GM19193 (cell line): ENCODE data around the gene MYADML2.

Experiments
- POLR2A ChIP-seq: IDR thresholded peaks from 4 replicates; pipeline ENCODE4 v1.6.1; 2011; ENCODE audit not compliant: insufficient read depth, insufficient read length; ENCODE audit errors: extremely low read depth

MYADML2 gene

GRCh38 chr17:81927653-81928543 lies 19.1 kb downstream of the MYADML2 start, which contains the start of gene MAFG:
Gene MAFG, minus strand, starts transcription at chr17:81927735. Its CDS starts 4,550 bp downstream, at chr17:81923185.
- TF ChIP-seq POLR2A = peak; percentile 28

GRCh38 chr17:81927152-81927652 lies 19.8 kb downstream of the MYADML2 start:
- TF ChIP-seq POLR2A = no peak

- TF ChIP-seq POLR2A = no peak
Observed at GRCh38 chr17:81926451-81927151, 20.4 kb downstream of the MYADML2 start.

GRCh38 chr17:81925860-81926450 lies 21.1 kb downstream of the MYADML2 start:
- TF ChIP-seq POLR2A = no peak

DNA sequence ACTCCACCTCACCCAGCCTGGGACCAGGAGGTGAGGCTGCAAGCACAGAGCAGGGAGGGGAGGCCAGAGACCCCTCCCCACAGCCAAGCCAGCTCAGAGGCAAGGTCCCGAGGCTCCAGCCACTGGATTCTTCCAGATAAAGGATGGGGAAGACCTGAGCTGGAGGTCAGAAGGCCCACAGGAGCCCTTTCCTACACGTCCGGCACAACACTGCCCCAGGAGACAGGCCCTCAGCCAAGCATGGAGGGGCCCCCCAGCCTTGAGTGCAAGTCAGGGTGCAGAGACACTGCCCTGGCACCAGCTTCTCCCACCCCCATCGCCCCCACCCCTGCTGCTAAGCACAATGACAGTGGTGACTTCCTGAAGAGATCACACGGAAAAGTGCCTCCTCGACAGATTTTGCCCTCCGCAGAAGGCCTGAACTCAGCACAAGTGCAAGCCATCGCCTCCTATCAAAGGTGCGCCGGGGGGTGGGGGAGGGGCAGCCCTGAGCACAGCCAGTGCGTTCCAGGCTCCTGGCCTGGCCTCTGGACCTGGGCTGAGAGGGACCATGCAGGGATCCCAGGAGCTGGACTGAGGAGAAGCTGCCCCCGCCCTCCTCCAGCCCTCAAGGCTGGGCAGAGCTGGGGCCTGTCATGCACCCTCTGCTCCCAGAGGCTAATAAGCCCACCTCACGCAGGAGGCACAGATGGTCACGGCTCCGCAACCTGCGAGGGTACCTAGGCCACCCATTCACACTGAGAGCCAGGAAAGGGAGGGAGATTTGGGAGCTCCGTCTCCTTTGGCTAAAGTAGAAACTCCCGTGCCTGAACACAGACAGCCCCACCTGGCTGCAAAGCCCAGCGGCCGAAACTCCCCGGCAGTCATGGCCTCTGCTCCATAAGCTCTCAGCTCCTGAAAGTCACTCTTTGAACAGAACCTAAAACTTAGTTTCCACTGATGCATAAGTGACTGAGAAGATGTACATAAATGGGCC lies 22.2 kb downstream of the MYADML2 start:
- TF ChIP-seq POLR2A = no peak

GRCh38 chr17:81923302-81924260 lies 23.5 kb downstream of the MYADML2 start:
- no peak for TF ChIP-seq POLR2A

GRCh38 chr17:81922566-81923301 lies 24.3 kb downstream of the MYADML2 start:
- TF ChIP-seq POLR2A = no peak

- no peak for TF ChIP-seq POLR2A
Observed at GRCh38 chr17:81921996-81922565, 25.0 kb downstream of the MYADML2 start.

GRCh38 chr17:81921537-81921862 lies 25.5 kb downstream of the MYADML2 start:
- no peak for TF ChIP-seq POLR2A

DNA sequence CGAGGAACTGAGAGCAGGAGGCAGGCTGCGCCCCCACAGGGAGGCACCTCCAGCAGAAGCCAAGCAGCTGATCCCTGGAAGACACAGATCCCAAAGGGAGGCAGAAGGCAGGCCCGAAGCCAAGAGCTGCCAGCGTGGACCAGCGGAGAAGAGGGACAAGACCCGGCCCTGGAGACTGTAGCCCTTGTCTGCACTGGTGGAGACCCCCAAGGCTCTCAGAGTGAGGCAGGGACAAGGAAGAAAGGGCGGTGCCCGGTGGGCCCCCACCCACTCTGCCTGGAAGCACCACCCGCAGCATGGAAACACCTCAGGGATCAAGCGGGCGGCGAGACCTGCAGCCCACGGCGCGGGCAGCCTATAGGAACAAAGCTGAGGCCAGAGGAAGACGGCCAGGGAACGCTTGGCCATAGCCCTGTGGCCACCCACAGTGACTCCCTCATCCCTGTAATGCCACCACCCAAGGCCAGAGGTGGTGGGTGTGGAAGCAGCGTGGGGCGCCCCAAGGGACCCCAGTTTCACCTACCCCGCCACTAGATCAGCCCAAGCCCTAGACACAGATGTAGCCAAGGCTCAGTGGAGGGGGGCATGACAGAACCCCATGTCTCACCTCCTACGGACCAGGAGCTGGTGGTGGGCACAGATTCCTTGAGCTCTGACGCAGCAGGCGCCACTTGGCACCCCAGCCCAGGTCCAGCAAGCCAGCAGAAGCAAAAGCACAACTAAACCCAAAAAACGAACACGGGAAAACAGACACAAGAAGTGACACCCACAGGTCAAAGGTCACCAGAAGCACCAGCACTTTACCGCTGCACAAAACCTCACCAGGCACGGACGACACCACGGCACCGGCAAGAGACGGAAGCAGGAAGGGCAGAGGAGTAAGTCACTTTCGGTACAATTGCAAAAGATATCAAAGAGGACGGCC lies 26.2 kb downstream of the MYADML2 start:
- no peak for TF ChIP-seq POLR2A

- TF ChIP-seq POLR2A = no peak
Observed at GRCh38 chr17:81918832-81919545, 28.0 kb downstream of the MYADML2 start.
